IMR-90 (cell line): ENCODE data around the gene CSNK1D. TPM values are rescaled to one million over a fixed set of nuclear protein-coding genes. Genes with fewer than 3 reads are reported as not detected.

Experiments used
- ATAC-seq: fragments of 200-7000 bp; cut with Tn5 transposase; 2 replicates; pipeline ENCODE4 v1.9.1; 2020; ENCODE audit warnings: low read depth, mild to moderate bottlenecking, moderate library complexity
- BruUV-seq: library from RNA; stranded (reverse); fragments of 400-500 nt; replicated peaks from 2 replicates; lab custom pipeline; 2021; lab: Mats Ljungman, UMichigan
- CTCF ChIA-PET: fragments of 300-600 bp; formaldehyde crosslinking; extraction: SDS; loops from one replicate; lab custom pipeline; 2021; ENCODE audit warnings: antibody characterized with exemption; lab: Yijun Ruan, JAX
- POLR2A ChIA-PET: fragments of 300-600 bp; sonication (Branson Sonifier 250); formaldehyde crosslinking; loops from one replicate; lab custom pipeline; 2022; ENCODE audit warnings: antibody characterized with exemption; ENCODE audit not compliant: unreplicated experiment; lab: Charles Lee
- DNase-seq: peaks from one replicate; pipeline ENCODE4 v3.0.0; 2013
- H2AFZ ChIP-seq: replicated peaks from 2 replicates; pipeline ENCODE3; 2013; ENCODE audit warnings: low read length, mild to moderate bottlenecking; ENCODE audit not compliant: poor library complexity
- H2AK5ac ChIP-seq: 2 replicates; pipeline ENCODE4 v1.6.1; 2013; ENCODE audit warnings: low read depth, low read length, inconsistent platforms
- H2AK9ac ChIP-seq: replicated peaks from 2 replicates; pipeline ENCODE3; 2013; ENCODE audit warnings: mild to moderate bottlenecking, low read depth, low read length, moderate library complexity; ENCODE audit not compliant: poor library complexity
- H2BK120ac ChIP-seq: 2 replicates; pipeline ENCODE4 v1.6.1; 2013; ENCODE audit warnings: low read depth, low read length, inconsistent platforms
- H2BK15ac ChIP-seq: 3 replicates; pipeline ENCODE4 v1.6.1; 2013; ENCODE audit warnings: low read depth, low read length, inconsistent platforms
- H2BK20ac ChIP-seq: 2 replicates; pipeline ENCODE4 v1.6.1; 2013; ENCODE audit warnings: low read depth, mild to moderate bottlenecking, inconsistent platforms, low read length, moderate library complexity
- H2BK5ac ChIP-seq: 2 replicates; pipeline ENCODE4 v1.6.1; 2013; ENCODE audit warnings: mild to moderate bottlenecking, low read depth, low read length, inconsistent platforms; ENCODE audit not compliant: poor library complexity, severe bottlenecking
- H3K14ac ChIP-seq: replicated peaks from 2 replicates; pipeline ENCODE4 v1.6.1; 2013; ENCODE audit warnings: low read depth, low read length, inconsistent platforms
- H3K18ac ChIP-seq: 2 replicates; pipeline ENCODE4 v1.6.1; 2013; ENCODE audit warnings: low read depth, low read length, control low read depth
- H3K23ac ChIP-seq: 2 replicates; pipeline ENCODE4 v1.6.1; 2013; ENCODE audit warnings: low read depth, low read length, inconsistent platforms
- H3K27ac ChIP-seq: 2 replicates; pipeline ENCODE4 v1.5.1; 2013; ENCODE audit warnings: mild to moderate bottlenecking, control low read depth, low read length; ENCODE audit not compliant: insufficient read depth
- H3K27me3 ChIP-seq: 2 replicates; pipeline ENCODE4 v1.6.1; 2013; ENCODE audit warnings: low read length; ENCODE audit not compliant: control insufficient read depth, insufficient read depth
- H3K36me3 ChIP-seq: 2 replicates; pipeline ENCODE4 v1.6.1; 2013; ENCODE audit warnings: low read length, mixed read lengths; ENCODE audit not compliant: control insufficient read depth, insufficient read depth
- H3K4ac ChIP-seq: 2 replicates; pipeline ENCODE4 v1.6.1; 2013; ENCODE audit warnings: low read depth, low read length, inconsistent platforms
- H3K4me1 ChIP-seq: 2 replicates; pipeline ENCODE4 v1.6.1; 2013; ENCODE audit warnings: low read length, mixed read lengths; ENCODE audit not compliant: control insufficient read depth, insufficient read depth
- H3K4me2 ChIP-seq: 2 replicates; pipeline ENCODE4 v1.6.1; 2013; ENCODE audit warnings: low read depth, mild to moderate bottlenecking, control low read depth, low read length, moderate library complexity
- H3K4me3 ChIP-seq: 2 replicates; pipeline ENCODE4 v1.5.1; 2013; ENCODE audit warnings: low read depth, mild to moderate bottlenecking, control low read depth, low read length, moderate library complexity; ENCODE audit not compliant: insufficient read depth
- H3K56ac ChIP-seq: 2 replicates; pipeline ENCODE4 v1.6.1; 2013; ENCODE audit warnings: low read length, inconsistent platforms; ENCODE audit not compliant: insufficient read depth; ENCODE audit errors: extremely low read depth
- H3K79me1 ChIP-seq, 2 experiments: 2 replicates each; pipeline ENCODE4 v1.6.1; 2013; ENCODE audit warnings: low read length in 2 of 2, inconsistent platforms in 1 of 2, low read depth in 1 of 2
- H3K9ac ChIP-seq: 2 replicates; pipeline ENCODE4 v1.6.1; 2013; ENCODE audit warnings: low read depth, low read length, control low read depth
- H3K9me1 ChIP-seq: 2 replicates; pipeline ENCODE4 v1.6.1; 2013; ENCODE audit warnings: low read length, inconsistent platforms; ENCODE audit not compliant: insufficient read depth
- H3K9me3 ChIP-seq: 2 replicates; pipeline ENCODE4 v1.6.1; 2013; ENCODE audit warnings: low read length; ENCODE audit not compliant: control insufficient read depth, insufficient read depth
- H4K20me1 ChIP-seq: 2 replicates; pipeline ENCODE4 v1.6.1; 2013; ENCODE audit warnings: low read length, inconsistent platforms; ENCODE audit not compliant: insufficient read depth
- H4K5ac ChIP-seq: 2 replicates; pipeline ENCODE4 v1.6.1; 2013; ENCODE audit warnings: mild to moderate bottlenecking, low read depth, low read length, control low read depth
- H4K8ac ChIP-seq, 2 experiments: 2 replicates each; pipeline ENCODE4 v1.6.1; 2013; ENCODE audit warnings: low read depth in 2 of 2, low read length in 2 of 2, control low read depth in 1 of 2, inconsistent platforms in 1 of 2
- H4K91ac ChIP-seq: 2 replicates; pipeline ENCODE4 v1.6.1; 2013; ENCODE audit warnings: low read depth, low read length, inconsistent platforms; ENCODE audit not compliant: insufficient read depth
- BHLHE40 ChIP-seq: fragments of 150-350 bp; IDR thresholded peaks from 2 replicates; pipeline ENCODE4 v1.6.1; 2016; ENCODE audit warnings: mild to moderate bottlenecking, low read depth, low read length
- CEBPB ChIP-seq: IDR thresholded peaks from 2 replicates; pipeline ENCODE4 v1.6.1; 2012; ENCODE audit warnings: low read depth, low read length, improper control_type of control experiment
- CHD1 ChIP-seq: IDR thresholded peaks from 2 replicates; pipeline ENCODE4 v1.6.1; 2012; ENCODE audit warnings: low read depth, low read length, improper control_type of control experiment
- MAFK ChIP-seq: IDR thresholded peaks from 2 replicates; pipeline ENCODE4 v1.6.1; 2012; ENCODE audit warnings: low read depth, low read length, improper control_type of control experiment
- MXI1 ChIP-seq: IDR thresholded peaks from 2 replicates; pipeline ENCODE4 v1.6.1; 2012; ENCODE audit warnings: low read depth, mild to moderate bottlenecking, low read length, moderate library complexity, borderline replicate concordance
- NFE2L2 ChIP-seq: fragments of 150-350 bp; IDR thresholded peaks from 2 replicates; pipeline ENCODE4 v1.6.1; 2016; ENCODE audit warnings: low read depth, mild to moderate bottlenecking, low read length
- RFX5 ChIP-seq: IDR thresholded peaks from 2 replicates; pipeline ENCODE4 v1.8.0; 2012; ENCODE audit warnings: low read depth, mild to moderate bottlenecking, low read length, moderate library complexity
- SMC3 ChIP-seq: fragments of 150-350 bp; IDR thresholded peaks from 2 replicates; pipeline ENCODE4 v1.6.1; 2016; ENCODE audit warnings: low read depth, mild to moderate bottlenecking, antibody characterized with exemption, low read length, moderate library complexity
- USF2 ChIP-seq: fragments of 150-350 bp; IDR thresholded peaks from 2 replicates; pipeline ENCODE4 v1.6.1; 2017; ENCODE audit warnings: mild to moderate bottlenecking, antibody characterized with exemption, low read length, low read depth
- WGBS, 2 experiments: methylation state at CpG; one replicate each; pipeline versions ENCODE4 v1.1.5 to v1.1.7; 2013; ENCODE audit warnings: missing lambda C conversion rate in 2 of 2; ENCODE audit not compliant: insufficient read length in 1 of 2; ENCODE audit errors: extremely low coverage in 2 of 2; 5-methylcytosine and 5-hydroxymethylcytosine counted together
- dilution Hi-C: fragments of 300-500 bp; cut with HindIII; formaldehyde crosslinking; loops from one replicate; pipeline ENCODE4 v1.14.3; 2018; ENCODE audit warnings: low sequenced_read_pairs; ENCODE audit not compliant: unreplicated experiment
- in situ Hi-C: fragments of 300-500 bp; cut with MboI; formaldehyde crosslinking; loops from 3 replicates; pipeline ENCODE4 v1.14.3; 2019; ENCODE audit warnings: low sequenced_read_pairs, inconsistent platforms, mixed read lengths
- intact Hi-C: fragments of 100-400 bp; cut with micrococcal nuclease; formaldehyde crosslinking; loops from 2 replicates; pipeline ENCODE4 v1.10.0; 2022
- polyA plus RNA-seq, 3 experiments: library from polyadenylated mRNA; depleted of rRNA; stranded (reverse); fragments of >200 nt; gene quantifications; 2 replicates each; pipeline ENCODE4 v1.2.3, GENCODE V29; 2012; ENCODE audit warnings: low replicate concordance in 1 of 3
- total RNA-seq: library from RNA; depleted of rRNA; stranded (reverse); fragments of >200 nt; gene quantifications from 2 replicates; pipeline ENCODE4 v1.2.3, GENCODE V29; 2012
- TF ChIP-seq, protein P1 (sequence below): fragments of 150-350 bp; IDR thresholded peaks from 2 replicates; pipeline ENCODE4 v1.6.1; 2016; ENCODE audit warnings: low read depth, mild to moderate bottlenecking, low read length, moderate library complexity, borderline replicate concordance

The CSNK1D gene
- total and polyA plus RNA-seq, 2 of the 4 experiments (the other 2 are of a cell fraction), result 47.1 to 186 TPM

DNA sequence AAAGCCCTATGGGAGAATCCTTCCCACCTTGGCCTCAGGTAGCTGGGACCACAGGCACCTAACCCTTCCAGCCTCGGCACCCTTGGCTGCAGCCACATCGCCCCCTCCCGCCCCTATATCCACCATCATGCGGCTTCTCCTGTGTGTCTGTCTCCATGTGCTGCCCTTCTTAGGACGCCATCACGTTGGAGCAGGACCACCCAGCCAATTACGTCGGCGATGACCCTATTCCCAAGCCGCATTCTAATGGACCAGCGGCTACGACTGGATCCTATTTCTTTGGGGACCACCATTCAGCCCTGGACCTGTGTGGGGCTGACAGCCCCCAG, 57.6 kb downstream of the CSNK1D start:
- Histone ChIP-seq H3K9ac (peak overlapping the region; percentile 85; the same call in 1 of the 2 replicates), H4K8ac (peak overlapping the region; percentile 98 to 100), H3K4me3 (no peak overlapping the region), H3K4ac (peak overlapping the region; percentile 100), H2BK5ac (peak overlapping the region; percentile 100), H3K23ac (peak overlapping the region; percentile 100; the same call in 1 of the 2 replicates), H2AK5ac (peak overlapping the region; percentile 100), H2AFZ (peak overlapping the region; percentile 80), H3K56ac (no peak overlapping the region), H3K9me1 (peaks cover 37% of the 10 kb centered on the region), H2AK9ac (peak overlapping the region; percentile 100), H3K27me3 (no peaks in the 10 kb centered on the region), H3K14ac (peak overlapping the region; percentile 100), H2BK20ac (peak overlapping the region; percentile 100), H3K9me3 (no peaks in the 10 kb centered on the region), H3K4me2 (no peak overlapping the region), H4K5ac (peak overlapping the region; percentile 99; the same call in 1 of the 2 replicates), H3K79me1 (peaks cover 29 to 79% of the 10 kb centered on the region in 2 experiments; a peak in 3 of 4 replicates), H3K36me3 (no peaks in the 10 kb centered on the region), H4K91ac (peak overlapping the region; percentile 100), H3K27ac (peak overlapping the region; percentile 100), H3K18ac (peak overlapping the region; percentile 99; the same call in 1 of the 2 replicates), H2BK120ac (peak overlapping the region; percentile 100), H2BK15ac (peak overlapping the region; percentile 100), H4K20me1 (no peaks in the 10 kb centered on the region), H3K4me1 (peaks cover 47% of the 10 kb centered on the region)
- ChIA-PET CTCF (interaction anchor here (1.6 kb wide), 1 partner anchor 10 kb away, joined by 5 read pairs; no protein-coding TSS in a partner anchor), POLR2A (no interaction called here)
- 89% methylated on average over 12 of the region's 12 CpGs; no CpG with 5 or more reads in 1 of the 2 experiments for WGBS, 2 experiments
- no peak for ATAC-seq
- intact Hi-C loops, result loop anchor here (2.0 kb wide), 1 partner anchor 15 kb away; no protein-coding TSS in a partner anchor
- TF ChIP-seq USF2 (no peak), MAFK (no peak), BHLHE40 (no peak), RFX5 (no peak), CEBPB (no peak), CHD1 (no peak), MXI1 (no peak), NFE2L2 (no peak), SMC3 (no peak)
- TF ChIP-seq, protein P1, sequence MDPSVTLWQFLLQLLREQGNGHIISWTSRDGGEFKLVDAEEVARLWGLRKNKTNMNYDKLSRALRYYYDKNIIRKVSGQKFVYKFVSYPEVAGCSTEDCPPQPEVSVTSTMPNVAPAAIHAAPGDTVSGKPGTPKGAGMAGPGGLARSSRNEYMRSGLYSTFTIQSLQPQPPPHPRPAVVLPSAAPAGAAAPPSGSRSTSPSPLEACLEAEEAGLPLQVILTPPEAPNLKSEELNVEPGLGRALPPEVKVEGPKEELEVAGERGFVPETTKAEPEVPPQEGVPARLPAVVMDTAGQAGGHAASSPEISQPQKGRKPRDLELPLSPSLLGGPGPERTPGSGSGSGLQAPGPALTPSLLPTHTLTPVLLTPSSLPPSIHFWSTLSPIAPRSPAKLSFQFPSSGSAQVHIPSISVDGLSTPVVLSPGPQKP, result no peak
- in situ Hi-C loops, result no loop called here
- dilution Hi-C loops, result no loop called here
- no TSS peak for BruUV-seq
- no peak for DNase-seq
